ENCODE results near the gene CACNA1E. TPM values are rescaled to one million over a fixed set of nuclear protein-coding genes. Genes with fewer than 3 reads are reported as not detected.

Gene CACNA1E
- total RNA-seq, 1 donor from 2014 or later = 77.4 TPM

DNA sequence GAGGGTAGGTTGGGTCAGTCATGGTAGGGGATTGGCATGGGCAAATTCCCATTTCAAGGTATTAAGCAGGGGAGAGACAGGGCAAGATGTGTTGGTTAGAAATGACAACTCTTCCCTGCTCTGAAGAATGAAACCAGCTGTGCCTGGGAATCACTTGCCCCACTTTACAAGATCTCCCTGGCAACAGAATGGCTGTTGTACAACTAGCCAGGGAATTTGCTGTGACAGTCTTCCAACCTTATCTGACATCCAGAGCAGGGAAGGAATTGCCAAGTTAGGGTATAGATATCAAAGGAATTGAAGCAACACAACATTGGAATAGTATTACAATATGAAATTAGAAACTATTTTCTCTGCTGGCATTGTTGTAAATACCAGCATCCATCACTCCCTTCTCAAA, 154.7 kb downstream of the CACNA1E start:
- no peak for DNase-seq

DNA sequence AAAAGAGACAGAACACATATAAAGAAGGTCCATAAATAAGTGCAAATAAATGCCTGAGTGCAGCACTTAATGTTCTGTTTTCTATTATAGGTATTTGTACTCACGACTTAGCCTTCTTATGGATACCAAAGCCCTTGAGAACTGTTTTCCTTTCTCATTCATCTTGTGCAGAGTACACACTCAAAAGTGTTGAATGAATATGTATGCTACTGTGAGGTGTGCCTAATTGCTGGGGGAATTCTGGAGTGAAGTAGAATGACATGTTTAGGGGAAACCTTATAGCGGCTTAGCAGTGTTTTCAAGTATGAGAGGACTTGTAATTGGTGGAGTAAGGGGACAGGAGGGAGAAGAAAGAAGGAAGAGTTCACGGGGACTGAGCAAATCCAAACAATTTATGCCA, 157.6 kb downstream of the CACNA1E start:
- no peak for DNase-seq

DNA sequence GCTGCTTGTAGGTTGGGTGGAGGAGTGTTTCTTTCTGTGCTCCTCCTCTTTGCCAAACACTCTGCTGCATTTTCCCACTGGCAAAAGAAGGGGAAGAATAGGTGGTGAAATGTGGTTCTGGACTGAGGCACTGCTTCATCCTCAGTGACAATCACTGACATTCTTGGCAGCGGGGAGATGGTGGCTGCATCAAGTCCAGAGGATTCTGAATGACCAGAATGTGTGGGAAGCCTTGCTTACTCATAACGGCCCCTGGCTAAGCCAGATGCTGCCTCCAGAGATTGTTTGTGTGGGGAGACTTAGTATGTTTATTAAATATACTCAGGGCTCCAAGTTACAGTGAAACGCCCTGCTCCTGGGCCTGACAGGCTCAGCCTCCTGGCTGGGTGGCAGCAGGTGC, 160.3 kb downstream of the CACNA1E start:
- no peak for DNase-seq

DNA sequence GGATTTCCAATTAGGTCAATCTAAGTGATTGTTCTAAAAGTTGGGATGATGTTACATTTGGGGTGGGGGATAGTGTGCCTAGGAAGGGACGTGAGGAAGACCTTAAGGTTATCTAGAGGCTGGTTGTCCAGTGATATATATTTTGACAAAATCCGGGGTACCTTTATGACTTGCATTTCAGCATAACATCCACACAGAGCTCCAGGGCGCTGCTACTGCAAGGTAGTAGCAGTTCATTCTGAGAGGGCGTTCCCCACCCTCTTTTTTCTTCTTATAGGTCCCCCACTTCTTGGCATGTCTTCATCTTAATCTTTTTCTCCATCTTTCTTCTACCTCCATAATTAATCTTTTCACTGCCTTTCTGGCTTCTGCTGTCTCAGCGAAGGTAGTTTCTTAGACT, 161.9 kb downstream of the CACNA1E start:
- DNase-seq = no peak

DNA sequence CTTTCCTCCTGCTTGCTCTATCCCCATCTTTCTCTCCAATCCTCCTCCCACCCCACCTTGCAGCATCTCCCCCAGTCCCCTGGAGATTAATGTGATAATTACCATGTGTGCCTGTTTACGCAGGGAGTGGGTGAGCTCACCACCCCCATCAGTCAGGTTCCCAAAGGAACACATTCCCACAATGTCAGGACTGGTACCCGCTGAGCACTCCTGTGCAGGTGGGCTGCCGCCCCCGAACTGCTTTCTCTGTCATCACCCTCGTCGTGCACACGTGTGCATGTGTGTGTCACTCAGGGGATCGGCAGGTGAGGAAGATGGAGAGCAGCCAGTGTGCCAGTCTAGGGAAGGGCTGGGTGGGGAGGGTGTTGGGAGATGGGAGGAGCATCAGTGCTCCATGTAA, 163.4 kb downstream of the CACNA1E start:
- no peak for DNase-seq

DNA sequence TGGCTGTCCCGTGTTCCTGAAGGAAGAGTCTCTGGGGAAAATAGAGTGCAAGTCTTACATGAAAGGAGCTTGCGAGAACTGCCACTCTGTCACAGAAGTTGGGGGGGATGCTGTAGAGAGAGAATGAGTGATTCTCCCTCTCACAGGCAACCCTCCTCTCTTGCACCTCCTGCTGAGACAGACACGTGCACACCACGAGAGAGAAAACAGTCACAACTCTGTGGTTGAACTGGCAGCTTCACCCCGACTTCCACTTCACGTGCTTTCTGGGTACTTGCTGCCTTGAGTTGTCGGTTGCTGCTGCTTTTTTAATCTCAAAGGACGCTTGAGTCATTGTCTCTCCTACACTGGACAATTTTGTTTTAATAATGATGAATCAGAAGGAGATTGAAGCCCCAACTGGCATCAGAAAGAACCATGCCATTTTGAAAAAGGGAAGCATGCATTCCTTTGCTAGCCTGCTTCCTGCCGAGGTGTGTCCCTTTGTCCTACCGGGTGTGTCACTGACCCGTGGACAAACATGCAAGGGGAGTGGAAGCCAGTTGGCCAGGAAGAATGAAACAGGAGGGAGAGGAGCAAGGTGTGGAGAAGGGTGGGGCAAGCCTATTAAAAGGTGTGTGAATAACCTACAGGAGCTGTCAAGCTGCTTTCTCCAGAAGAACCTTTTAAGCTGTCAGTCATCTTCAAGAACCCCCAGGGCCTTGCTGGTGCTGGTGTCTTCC, 164.2 kb downstream of the CACNA1E start:
- no peak for DNase-seq

DNA sequence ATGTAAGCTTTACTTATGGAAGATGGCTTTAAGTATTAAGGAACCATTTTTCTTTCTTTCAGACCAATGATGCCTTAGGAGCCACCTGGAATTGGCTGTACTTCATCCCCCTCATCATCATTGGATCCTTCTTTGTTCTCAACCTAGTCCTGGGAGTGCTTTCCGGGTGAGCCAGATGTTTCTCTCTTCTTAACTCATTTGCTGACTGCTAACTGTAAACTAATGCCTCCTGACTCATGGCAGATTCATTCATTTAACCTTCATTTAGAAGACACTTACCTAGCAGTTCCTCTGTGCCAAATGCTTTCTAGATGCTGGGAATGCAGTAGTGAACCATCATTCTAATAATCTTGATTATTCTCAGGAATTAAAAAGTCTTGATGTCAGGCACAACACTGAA, 168.0 kb downstream of the CACNA1E start:
- DNase-seq = no peak

DNA sequence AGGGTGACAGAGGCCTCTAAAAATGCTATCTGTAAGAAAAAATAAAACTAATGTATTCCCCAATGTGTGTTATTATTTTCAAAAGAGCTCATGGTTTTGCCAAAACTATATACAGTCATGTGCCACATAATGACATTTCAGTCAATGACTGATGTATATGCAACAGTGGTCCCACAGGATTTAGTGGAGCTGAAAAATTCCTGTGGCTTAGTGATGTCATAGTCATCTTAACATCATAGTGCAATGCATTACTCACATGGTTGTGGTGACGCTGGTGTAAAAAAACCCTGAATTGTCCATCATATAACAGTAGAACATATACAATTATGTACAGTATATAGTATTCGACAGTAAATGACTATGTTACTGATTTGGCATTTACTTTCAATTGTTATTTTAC, 172.4 kb downstream of the CACNA1E start:
- no peak for DNase-seq

DNA sequence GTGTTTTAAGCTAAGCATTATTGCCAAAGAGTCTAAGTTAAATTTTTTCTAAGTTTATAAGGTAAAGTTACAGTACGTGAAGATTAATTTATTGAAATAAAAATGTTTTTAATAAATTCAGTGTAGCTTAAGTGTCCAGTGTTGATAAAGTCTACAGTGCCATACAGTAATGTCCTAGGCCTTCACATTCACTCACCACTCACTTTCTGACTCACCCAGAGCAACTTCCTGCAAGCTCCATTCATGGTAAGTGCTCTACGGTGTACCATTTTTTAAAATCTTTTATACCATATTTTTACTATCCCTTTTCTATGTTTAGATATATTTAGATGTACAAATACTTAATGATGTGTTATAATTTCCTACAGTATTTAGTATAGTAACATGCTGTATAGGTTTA, 173.2 kb downstream of the CACNA1E start:
- no peak for DNase-seq

DNA sequence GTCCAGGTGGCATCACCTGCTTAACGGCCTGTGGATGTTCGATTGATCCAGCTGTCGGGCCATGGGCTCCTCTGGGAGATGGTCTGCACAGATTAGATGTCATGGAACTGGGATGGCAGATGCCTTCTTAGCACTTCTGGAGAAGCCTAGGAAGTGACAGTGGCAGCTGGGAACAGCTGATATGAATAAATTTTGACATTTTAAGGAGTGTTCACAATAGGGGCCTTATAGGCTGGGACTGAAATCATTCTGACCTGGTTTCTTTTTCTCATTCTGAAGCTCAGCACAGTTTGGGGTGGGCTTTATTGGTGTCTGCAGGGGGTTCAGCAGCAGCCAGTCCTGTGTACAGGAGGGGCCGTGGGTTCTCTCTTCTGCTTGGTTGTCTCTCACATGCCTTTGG, 175.3 kb downstream of the CACNA1E start:
- DNase-seq = no peak

DNA sequence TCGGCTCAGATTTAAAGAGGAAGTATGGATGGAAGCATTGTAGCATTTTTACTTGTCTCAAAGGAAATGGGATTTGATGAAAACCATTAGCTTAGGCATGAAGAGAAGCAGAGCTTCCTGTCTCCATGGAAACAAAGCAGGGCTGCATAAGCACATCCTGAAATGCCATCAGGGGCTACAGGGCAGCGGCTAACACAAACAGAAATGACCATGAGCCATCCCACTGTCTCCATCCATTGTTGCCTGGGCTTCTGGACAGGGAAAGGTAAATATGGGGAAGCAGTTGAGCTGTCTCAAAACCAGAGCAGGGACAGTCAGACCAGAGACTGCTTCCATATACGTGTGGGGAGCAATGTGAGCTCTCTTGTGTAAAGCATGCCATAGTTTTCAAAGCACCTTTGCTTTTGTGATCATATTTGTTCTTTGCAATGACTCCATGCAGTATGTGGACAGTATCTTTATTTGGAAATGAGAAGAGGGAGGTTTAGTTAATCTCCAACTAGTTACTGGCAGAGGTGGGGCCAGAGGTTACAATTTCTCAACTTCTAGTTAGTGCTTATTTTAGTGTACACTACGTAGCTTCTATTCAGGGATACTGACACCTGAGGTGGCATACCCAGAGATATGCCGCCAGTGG, 176.1 kb downstream of the CACNA1E start:
- no peak for DNase-seq

DNA sequence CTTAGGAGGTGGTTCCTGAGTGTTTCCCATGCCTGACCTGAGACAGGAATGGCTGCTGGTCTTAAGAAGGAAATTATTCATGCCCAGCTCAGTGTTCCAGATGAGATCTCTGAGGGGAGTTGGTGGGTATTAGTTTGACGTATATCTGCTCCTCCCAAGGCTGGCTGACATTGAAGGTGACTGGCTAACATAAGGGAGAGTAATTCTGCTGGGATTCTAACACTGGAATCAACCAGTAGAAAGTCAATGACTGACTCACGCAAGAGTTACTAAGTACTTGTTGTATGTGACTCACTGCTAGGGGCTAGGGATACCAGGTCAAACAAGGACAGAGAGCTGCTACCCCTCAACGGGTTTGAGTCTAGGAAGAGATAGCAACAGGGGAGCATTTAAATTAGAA, 177.3 kb downstream of the CACNA1E start:
- no peak for DNase-seq

DNA sequence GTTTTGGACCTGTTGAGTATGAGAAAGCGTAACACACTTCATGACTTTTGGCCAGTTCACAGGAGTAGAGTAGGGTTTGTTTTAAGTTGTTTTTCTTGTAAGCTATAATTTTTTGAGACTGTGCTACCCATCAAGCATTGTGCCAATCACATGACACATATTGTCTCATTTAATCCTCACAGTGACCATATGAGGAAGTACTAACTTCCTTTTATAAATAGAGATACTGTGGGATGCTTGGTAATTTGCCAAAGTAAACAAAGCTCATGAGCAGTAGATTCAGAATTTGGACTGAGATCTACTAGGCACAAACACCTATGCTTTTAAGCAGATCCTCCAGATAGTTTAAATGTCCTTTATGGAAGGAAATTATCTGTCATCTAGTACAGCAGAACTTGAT, 178.3 kb downstream of the CACNA1E start:
- no peak for DNase-seq

DNA sequence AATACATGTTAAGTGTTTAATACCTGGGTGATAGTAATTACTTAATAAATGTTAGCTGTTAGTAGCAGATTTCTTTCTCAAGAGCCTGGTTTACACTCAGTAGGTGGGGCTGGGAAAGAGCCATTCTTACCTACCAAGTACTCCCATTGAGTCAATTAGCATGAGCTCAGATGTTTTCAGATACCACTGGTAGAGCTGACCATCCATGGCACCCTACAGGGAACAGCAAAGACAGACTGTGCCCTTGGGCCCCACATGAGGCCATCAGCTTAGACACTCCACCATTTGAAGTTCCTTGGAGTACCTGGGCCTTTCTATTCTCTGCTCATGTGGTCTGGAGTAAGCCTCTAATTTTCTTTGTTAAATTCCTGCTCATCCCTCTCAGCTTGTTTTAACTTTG, 179.3 kb downstream of the CACNA1E start:
- DNase-seq = no peak

DNA sequence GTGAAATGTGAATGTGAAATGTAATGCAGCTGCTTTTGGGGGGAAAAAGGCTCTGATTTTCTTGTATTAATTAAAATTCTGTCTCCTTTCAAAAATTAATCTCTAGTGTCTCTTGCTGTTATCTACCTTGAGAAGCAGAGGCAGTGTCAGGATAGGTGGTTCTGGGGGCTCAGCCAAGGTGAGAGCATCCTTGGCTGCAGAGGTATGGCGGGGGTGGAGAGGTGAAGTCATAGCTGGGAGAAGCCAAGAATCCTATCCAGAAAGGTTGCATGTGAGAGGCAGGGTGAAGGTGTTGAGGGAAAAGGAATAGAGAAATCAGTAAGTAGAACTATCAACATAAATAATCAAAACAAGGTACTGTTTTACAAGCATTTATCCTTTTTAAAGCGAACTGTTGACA, 181.2 kb downstream of the CACNA1E start:
- no peak for DNase-seq

DNA sequence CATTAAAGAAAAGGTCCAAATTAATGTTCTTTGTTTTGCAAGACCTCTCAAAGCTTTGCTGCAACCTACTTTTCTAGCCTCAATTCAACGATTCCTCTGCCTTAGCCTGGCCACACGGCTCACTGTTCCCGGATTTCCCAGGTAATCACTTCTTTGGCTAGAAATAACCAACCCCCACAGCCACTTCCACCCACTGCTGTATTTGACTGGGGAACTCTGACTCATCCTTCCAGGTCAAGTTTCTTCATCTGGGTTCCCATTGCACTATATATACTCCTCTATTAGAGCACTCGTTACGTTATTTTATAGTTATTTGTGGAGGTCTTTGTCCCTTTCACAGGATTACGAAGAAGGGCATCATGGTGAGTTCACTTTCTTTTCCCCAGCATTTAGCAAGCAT, 185.9 kb downstream of the CACNA1E start:
- no peak for DNase-seq

DNA sequence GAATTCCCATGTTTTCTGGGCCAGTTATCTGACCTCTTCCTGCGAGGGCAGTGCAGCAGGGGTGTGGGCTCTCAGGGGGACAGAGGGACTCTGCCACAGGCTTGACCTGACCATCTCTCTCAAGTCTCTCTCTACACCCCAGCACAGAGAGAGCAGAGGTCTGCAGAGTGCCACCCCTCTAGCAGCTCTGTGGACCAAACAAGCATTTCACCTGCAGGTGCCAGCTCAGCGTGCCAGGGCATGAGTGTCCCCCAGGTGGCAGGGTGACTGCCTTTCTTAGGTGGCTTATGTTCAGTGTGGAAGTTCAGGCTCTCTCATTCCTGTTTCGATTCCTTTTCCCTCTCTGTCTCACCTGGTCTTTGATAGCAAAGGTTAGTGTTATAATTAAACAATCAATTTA, 191.3 kb downstream of the CACNA1E start:
- DNase-seq = no peak

DNA sequence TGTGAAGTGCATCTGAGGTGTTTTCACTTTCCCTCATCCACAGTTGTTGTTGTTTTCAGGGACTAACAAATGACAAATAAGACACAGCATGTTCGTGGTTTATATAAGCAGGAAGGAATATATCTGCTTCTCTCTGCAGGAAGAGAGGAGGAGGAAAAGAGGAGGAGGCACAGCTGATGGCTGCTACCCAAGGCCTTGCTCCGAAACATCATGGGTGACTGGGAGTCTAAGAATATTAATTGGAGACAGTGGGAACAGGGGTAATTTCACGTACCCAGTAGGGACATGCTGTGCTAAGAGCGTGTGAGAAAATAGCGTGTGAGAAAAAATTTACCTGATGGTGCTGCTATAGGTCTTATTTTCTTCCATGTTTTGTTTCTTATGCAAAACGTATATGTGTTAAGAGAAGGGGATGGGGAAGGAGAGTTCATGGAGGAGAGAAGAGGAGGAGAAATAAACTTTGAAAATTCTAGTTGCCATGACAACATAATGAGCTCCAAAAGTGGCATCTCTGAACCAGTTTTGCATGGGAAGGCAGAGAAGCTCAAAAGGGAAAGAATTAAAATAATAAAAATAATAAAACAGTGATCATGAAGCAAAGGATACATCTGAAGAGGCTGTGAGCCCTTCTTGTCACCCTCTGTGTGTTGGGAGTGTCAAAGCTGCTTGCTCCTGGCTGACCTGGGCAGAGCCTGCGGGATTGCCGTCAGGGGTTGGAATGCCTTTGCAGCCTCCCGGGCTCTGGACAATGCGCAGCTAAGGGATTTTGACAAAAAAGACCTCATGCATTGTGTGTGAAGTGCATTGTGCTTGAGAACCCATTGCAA, 192.0 kb downstream of the CACNA1E start:
- DNase-seq = no peak

DNA sequence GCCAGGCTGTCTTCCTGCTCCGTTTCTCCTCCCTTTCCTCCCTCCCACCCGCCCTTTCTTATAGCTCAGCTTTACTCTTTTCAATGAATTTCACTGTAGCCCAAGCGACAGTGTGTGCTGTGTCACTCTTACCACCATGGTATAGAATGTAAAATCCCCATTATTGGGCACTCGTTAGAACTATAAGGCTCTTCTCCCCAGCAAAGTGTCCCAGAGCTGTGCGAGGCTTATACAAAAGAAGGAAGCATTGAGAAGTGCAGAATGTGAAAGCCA, 192.5 kb downstream of the CACNA1E start:
- no peak for DNase-seq

DNA sequence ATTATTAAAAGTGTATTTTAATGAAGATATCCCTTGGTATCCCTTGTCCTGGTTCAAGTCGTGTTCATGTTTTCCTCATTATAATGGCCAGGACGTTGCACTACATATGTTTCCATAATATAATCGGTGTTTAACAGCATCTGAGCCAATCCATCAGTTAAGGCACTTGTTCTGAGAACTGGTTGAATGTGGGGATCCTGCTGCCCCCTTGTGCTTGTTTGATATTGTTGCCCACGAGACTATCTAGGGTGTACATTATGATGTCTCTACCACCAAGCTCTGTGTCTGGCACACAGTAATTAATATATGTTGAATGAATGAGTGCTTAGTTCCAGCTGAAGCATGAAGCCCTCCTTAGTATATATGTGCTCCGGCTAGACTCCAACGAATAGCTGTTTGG, 193.0 kb downstream of the CACNA1E start:
- no peak for DNase-seq

DNA sequence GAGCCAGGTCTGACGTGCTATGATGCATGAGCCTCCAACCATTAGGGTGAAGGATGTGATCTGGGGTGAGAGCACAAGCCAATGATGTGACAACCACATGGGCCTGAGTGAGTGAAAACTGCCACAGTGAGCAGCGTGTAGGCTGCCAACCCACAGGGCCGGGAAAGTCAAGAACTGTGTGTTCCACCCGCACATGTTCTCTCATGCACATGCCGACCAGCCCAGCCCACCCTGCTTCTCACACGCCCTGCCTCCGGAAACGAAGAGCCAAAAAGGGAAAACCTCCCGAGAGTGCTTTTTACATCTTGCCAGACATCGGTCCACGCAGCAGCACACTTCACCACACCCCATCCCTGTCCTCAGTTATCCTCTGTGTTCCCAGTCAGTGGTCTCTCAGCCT, 197.0 kb downstream of the CACNA1E start:
- DNase-seq = no peak

DNA sequence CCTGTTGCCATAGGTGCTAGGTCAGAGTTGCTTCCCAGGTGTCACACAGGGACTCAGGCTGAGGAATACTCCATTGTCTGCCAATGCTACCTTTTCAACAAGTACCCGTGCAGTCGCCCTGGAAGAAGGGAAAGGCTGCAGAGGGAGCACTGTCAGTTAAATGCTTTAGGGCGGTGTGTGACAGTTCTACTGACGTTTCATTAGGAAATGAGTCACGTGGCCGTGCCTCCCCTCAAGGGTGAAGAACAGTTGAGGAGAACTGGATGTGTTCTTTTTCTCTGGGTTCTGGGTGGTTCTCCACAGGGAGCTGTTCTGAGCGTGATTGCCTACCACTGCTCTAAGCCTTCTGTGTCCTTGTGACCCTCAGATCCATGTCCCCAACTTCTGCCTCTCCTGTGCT, 197.6 kb downstream of the CACNA1E start:
- DNase-seq = no peak

DNA sequence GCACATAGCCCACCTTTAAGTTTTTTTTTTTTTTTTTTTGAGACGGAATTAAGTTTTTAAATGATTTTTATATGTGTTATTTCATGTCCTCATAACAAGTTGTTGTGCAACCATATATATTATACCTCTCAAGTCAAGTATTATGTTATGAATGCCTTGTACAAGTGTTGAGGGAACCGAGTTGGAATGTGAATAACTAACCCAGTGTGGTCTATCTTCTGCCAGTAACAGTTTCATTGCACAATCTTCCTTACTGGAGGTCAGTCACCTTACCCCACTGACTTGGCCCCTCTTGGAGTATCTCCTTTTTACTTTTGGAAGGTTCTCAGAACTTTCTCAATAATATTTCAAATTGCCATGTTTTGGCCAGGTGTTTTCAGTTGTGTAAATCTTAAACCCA, 201.9 kb downstream of the CACNA1E start:
- no peak for DNase-seq

DNA sequence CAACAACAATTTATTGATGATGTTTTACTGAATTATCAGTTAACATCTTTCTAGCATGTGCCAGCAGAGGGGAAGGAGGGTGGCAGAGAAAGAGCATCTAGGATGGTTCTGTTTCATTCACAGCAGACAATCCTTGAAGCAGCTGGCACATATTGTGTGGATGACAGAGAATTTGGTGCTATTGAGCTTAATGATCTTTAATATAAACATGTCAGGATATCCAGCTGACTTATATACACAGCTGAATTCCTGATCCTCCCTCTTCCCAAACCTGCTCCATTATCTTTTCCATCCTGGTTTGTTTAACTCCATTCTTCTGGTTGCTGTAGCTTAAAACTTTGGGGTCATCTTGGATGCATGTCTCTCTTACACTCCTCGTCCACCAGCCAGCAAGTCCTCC, 218.6 kb downstream of the CACNA1E start:
- no peak for DNase-seq

Measured in occipital lobe (tissue), 2 donors.